Right ventricle myocardium superior (tissue), 1 donor: Measurements from ENCODE around the gene CTAGE15. TPM values are rescaled to one million over a fixed set of nuclear protein-coding genes. Genes with fewer than 3 reads are reported as not detected.
"Not testable (repeated sequence)": the region's sequence is repeated elsewhere in the genome, so short reads cannot be mapped to it uniquely, and the experiment has no call there.

Source experiments
- ATAC-seq: fragments of 200-7000 bp; cut with Tn5 transposase; one replicate; pipeline ENCODE4 v1.9.1; 2020; ENCODE audit warnings: mild to moderate bottlenecking; ENCODE audit not compliant: poor library complexity
- DNase-seq: peaks from one replicate; pipeline ENCODE4 v3.0.0-alpha.2; 2020
- intact Hi-C: fragments of 100-400 bp; cut with DNase I; formaldehyde crosslinking; loops from one replicate; pipeline ENCODE4 v1.11.2; 2022
- total RNA-seq: library from RNA; stranded (reverse); fragmentation: NEBNext Ultra II Directional; extraction: Animal tissue kit (Norgen Biotek cat#: 25700); gene quantifications from one replicate; pipeline ENCODE4 v1.2.1, GENCODE V29; 2021
- donor health status: DM: no; HTN: yes; CAD: no; lungs with severe emphysema.

The CTAGE15 gene
- total RNA-seq, 1 donor from 2014 or later: not detected

DNA sequence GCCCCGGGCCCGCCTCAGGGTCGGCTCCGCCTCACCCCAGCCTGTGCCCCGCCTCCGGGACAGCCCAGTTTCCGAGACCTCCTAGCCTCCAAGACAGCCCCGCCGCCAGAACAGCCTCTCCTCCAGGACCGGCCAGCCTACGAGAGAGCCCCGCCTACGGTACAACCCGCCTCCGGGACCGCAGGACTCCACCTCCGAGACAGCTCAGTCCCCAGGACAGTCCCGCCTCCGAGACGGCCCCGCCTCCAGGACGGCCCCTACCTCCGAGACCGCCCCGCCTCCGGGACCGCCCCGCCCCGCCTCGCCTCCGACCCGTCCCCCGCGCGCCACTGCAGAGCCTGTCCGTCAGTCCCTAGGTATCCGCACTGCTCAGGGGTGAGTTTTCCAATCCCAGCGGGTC is 49.0 kb downstream of the CTAGE15 start, which contains the start of gene TCAF2:
Gene TCAF2, plus strand, starts transcription at position 329 of the 400 bp plus-strand sequence.
- ATAC-seq: peak; percentile 99
- intact Hi-C loops, DNase-seq: not testable (repeated sequence)

- intact Hi-C loops, DNase-seq: not testable (repeated sequence)
- ATAC-seq: peak; percentile 9
Observed at GRCh38 chr7:143621175-143621574, 49.6 kb downstream of the CTAGE15 start.

GRCh38 chr7:143622130-143622529 is 50.5 kb downstream of the CTAGE15 start:
- ATAC-seq, intact Hi-C loops, DNase-seq: not testable (repeated sequence)

Other genes with a start within 250 kb of the CTAGE15 start
- gene FAM131B, start 209.1 kb upstream of the CTAGE15 start, total RNA-seq: 0.59 TPM
- 69.8 TPM for gene ZYX, start 190.5 kb upstream of the CTAGE15 start, total RNA-seq
- 0.08 TPM for gene EPHA1, start 162.9 kb upstream of the CTAGE15 start, total RNA-seq
- gene TAS2R60, start 128.3 kb upstream of the CTAGE15 start, total RNA-seq: not detected
- not detected for gene TAS2R41, start 93.9 kb upstream of the CTAGE15 start, total RNA-seq
- 0.27 TPM for gene TCAF2, start 49.2 kb downstream of the CTAGE15 start, total RNA-seq
- 0.11 TPM for gene CTAGE6, start 185.9 kb downstream of the CTAGE15 start, total RNA-seq